ENCODE data around the gene FITM1.

The FITM1 gene

GRCh38 chr14:24116128-24116814, 14.2 kb upstream of the FITM1 start:
- TF ChIP-seq, protein P1, sequence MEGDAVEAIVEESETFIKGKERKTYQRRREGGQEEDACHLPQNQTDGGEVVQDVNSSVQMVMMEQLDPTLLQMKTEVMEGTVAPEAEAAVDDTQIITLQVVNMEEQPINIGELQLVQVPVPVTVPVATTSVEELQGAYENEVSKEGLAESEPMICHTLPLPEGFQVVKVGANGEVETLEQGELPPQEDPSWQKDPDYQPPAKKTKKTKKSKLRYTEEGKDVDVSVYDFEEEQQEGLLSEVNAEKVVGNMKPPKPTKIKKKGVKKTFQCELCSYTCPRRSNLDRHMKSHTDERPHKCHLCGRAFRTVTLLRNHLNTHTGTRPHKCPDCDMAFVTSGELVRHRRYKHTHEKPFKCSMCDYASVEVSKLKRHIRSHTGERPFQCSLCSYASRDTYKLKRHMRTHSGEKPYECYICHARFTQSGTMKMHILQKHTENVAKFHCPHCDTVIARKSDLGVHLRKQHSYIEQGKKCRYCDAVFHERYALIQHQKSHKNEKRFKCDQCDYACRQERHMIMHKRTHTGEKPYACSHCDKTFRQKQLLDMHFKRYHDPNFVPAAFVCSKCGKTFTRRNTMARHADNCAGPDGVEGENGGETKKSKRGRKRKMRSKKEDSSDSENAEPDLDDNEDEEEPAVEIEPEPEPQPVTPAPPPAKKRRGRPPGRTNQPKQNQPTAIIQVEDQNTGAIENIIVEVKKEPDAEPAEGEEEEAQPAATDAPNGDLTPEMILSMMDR (IDR thresholded peaks at IDR 0.05; ENCODE audit: extremely low read depth, missing control alignments) = no peak
- DNase-seq (ENCODE audit: low spot score) = no peak

DNA sequence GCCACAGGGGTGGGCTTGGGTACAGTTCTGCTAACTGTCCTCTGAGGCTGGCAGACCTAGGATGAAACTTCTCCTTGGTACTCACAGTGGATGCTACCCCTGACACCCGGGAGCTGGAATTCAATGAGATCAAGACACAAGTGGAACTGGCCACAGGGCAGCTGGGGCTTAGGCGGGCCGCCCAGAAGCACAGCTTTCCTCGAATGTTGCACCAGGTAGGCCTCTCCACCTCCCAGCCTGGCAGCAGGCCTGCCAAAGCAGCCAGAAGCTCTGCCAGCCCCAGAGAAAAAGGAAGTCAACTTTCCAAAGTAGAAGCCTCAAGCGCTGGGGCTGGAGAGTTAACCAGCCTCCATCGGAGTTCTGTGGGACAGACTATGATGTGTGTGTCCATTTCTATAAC, 13.3 kb upstream of the FITM1 start:
- no peak for DNase-seq (ENCODE audit: low spot score)
- TF ChIP-seq, protein P1 (IDR thresholded peaks at IDR 0.05; ENCODE audit: extremely low read depth, missing control alignments) = no peak

GRCh38 chr14:24119691-24120090, 10.8 kb upstream of the FITM1 start:
- TF ChIP-seq, protein P1 (IDR thresholded peaks at IDR 0.05; ENCODE audit: extremely low read depth, missing control alignments) = no peak
- DNase-seq (ENCODE audit: low spot score) = no peak

DNA sequence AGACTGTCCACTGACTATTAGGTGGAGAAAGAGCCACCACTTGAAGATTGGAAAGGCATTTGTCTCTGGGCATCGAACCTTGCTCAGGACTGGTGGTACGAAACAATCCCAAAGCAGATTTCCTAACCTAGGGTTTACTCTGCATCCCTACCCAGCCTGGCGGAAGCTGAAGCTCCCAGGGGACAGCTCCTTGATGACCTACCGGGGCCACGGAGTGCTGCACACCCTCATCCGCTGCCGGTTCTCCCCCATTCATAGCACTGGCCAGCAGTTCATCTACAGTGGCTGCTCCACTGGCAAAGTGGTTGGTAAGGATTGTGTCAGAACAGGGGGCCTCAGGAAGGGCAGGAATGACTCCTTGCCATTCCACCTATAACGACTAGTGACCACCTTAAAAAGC, 9.2 kb upstream of the FITM1 start:
- TF ChIP-seq, protein P1 (IDR thresholded peaks at IDR 0.05; ENCODE audit: extremely low read depth, missing control alignments) = no peak
- no peak for DNase-seq (ENCODE audit: low spot score)

DNA sequence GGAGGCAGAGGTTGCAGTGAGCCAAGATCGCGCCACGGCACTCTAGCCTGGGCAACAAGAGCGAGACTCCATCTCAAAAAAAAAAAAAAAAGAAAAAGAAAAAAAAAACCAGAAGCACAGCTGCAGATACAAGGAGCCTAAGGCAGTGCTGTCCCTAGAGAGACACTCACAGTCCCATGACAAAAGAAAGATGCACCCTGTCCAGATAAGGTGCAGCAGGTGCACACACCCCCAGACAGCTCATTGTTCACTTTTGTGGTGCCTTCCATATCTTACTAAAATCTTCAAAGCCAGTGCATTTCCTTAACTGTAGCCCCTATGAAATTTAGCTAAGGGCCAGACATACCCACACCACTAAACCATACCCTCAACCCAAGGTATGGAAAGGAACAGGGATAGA, 8.0 kb upstream of the FITM1 start:
- no peak for DNase-seq (ENCODE audit: low spot score)
- TF ChIP-seq, protein P1 (IDR thresholded peaks at IDR 0.05; ENCODE audit: extremely low read depth, missing control alignments) = no peak

DNA sequence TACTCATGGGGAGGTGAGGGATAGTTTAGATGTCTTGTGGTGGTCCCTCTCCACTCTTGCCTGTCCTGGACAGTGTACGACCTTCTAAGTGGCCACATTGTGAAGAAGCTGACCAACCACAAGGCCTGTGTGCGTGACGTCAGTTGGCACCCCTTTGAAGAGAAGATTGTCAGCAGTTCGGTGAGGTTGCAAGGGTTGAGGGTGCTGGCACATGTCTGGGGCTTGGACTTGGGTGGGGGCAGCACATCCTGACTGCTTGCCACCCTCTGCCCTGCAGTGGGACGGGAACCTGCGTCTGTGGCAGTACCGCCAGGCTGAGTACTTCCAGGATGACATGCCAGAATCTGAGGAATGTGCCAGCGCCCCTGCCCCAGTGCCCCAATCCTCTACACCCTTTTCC, 7.6 kb upstream of the FITM1 start:
- no peak for DNase-seq (ENCODE audit: low spot score)
- TF ChIP-seq, protein P1 (IDR thresholded peaks at IDR 0.05; ENCODE audit: extremely low read depth, missing control alignments) = no peak

DNA sequence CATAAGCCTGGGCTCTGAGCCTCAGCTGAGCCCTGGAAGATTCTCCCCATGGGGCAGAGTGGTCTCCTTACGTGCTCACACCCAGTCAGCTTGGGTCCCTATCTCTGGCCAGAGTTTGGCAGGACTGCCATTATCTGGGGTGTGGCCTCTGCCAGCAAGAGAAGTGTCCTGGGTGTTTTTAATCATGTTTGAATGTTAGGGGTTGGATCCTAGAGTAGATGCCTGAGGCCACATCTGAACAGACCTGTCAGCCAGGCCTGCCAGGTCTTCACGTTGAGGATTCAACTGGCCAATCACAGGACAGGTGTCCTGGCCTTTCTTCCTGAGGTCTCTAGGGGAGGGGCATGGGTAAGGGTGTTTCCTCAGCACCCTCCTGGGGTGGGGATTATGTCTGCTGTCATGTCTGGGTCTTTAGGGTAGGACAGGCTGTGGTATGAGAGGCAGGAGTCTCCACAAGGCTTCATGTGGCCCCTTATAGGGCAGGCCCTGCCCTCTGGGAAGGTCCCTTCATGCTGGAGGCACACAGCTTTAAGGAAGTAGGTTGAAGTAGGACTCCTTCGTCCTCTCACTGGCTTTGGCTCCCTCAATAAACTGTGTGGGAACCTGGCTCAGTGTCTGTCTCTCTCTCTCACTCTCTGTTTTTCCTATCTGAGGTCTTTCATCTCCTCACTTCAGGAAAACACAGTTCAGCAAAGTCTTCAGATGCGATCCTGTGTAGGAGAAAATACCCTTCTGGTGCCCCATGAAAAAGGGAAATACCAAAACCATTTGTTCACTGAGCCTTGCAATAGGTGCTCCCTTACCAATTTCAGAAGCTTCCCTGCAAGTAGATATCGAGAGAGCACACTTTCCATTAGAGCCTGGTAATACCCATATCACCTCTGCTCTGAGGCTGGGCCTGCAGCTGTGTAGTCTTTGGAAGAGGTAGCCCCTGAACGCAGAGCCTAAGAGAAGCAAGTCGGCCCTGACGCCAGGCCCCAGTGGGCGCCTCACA, 6.7 kb upstream of the FITM1 start:
- TF ChIP-seq, protein P1 (IDR thresholded peaks at IDR 0.05; ENCODE audit: extremely low read depth, missing control alignments) = no peak
- no peak for DNase-seq (ENCODE audit: low spot score)
